ENCODE results near the gene MDFIC. TPM values are rescaled to one million over a fixed set of nuclear protein-coding genes. Genes with fewer than 3 reads are reported as not detected.
A peak's percentile ranks its signal among the peaks of the same experiment; 100 is the strongest.

MDFIC gene
- total RNA-seq, 2 donors from 2014 or later: 22.9 to 29.3 TPM

DNA sequence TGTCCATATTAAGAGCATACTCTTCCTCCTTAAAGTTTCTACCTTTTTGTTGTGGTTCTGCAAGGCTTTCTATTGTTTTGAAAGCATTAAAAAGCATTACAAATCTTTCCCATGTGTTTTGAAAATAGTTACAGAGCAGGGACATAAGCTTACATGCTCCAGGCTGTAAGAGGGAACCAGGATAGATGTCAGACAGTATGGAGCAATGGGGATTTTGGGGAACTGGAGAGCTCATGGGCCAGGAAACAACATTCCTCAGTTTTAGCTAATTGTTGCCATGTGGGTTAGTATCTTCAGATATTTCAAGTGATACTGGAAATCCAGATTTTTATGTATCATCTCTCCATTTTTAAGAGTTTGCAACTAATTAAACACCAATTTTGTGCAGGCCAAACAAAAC is 3.5 kb downstream of the MDFIC start:
- Histone ChIP-seq H3K27me3 (replicated peaks; ENCODE audit: insufficient read depth) (no peaks in the 10 kb centered on the region), H3K4me3 (peak overlapping the region; percentile 11), H3K36me3 (no peaks in the 10 kb centered on the region), H3K9me3 (no peaks in the 10 kb centered on the region), H3K27ac (no peak overlapping the region), H3K4me1 (ENCODE audit: control insufficient read depth in 1 of 2, low read depth in 2 of 2) (peaks cover 31 to 34% of the 10 kb centered on the region in 2 donors)
- ATAC-seq (ENCODE audit: insufficient number of reproducible peaks, low FRiP score, low read depth) (no peak), DNase-seq (ENCODE audit: low spot score) (no peak)
- TF ChIP-seq, protein P1, sequence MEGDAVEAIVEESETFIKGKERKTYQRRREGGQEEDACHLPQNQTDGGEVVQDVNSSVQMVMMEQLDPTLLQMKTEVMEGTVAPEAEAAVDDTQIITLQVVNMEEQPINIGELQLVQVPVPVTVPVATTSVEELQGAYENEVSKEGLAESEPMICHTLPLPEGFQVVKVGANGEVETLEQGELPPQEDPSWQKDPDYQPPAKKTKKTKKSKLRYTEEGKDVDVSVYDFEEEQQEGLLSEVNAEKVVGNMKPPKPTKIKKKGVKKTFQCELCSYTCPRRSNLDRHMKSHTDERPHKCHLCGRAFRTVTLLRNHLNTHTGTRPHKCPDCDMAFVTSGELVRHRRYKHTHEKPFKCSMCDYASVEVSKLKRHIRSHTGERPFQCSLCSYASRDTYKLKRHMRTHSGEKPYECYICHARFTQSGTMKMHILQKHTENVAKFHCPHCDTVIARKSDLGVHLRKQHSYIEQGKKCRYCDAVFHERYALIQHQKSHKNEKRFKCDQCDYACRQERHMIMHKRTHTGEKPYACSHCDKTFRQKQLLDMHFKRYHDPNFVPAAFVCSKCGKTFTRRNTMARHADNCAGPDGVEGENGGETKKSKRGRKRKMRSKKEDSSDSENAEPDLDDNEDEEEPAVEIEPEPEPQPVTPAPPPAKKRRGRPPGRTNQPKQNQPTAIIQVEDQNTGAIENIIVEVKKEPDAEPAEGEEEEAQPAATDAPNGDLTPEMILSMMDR (IDR thresholded peaks at IDR 0.05): no peak

DNA sequence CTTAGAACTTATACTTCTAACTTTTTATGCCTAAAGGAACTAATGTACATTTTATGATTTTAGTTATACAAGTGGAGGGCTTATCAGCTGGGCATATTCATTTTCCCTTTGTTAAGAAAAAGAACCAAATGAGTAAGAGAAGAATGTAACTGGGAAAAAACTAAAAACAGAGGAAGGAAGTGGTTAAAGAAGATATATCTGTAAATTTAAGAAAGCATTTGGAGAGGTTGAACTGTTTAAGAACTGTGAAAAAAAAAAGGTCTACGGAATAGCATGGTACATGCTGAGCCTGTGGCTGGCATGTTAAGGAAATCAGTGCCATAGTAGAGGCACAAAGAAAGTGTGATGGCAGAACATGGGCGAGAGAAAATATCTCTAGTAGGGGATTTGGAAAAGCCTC is 6.2 kb downstream of the MDFIC start:
- Histone ChIP-seq H3K4me1 (ENCODE audit: control insufficient read depth in 1 of 2, low read depth in 2 of 2) (peaks cover 44 to 49% of the 10 kb centered on the region in 2 donors), H3K36me3 (no peaks in the 10 kb centered on the region), H3K27me3 (replicated peaks; ENCODE audit: insufficient read depth) (no peaks in the 10 kb centered on the region), H3K9me3 (no peaks in the 10 kb centered on the region), H3K4me3 (no peak overlapping the region), H3K27ac (no peak overlapping the region)
- ATAC-seq (ENCODE audit: insufficient number of reproducible peaks, low FRiP score, low read depth): no peak
- DNase-seq (ENCODE audit: low spot score): no peak
- TF ChIP-seq, protein P1 (IDR thresholded peaks at IDR 0.05): no peak

DNA sequence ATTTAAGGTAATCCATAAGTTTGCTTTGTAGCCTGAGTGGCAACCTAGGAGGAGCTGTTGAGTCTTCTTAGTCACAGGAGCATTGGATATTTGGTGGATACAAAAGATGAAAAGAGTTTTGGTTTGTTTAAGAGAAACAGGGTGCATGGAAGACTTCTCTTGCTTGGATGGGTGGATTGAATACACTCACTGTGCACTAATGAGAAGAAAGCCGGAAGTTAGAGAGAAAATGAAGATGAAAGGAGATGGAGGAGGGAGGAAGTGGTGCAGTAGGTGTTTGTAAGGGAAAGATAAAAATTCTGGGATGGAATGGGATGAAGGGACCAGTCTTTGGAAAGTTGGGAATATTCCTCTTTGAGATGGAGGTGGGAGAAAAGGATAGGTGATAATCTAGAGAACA is 7.7 kb downstream of the MDFIC start:
- no peak overlapping the region for H3K27ac ChIP-seq
- DNase-seq (ENCODE audit: low spot score) (no peak), ATAC-seq (ENCODE audit: insufficient number of reproducible peaks, low FRiP score, low read depth) (no peak)

DNA sequence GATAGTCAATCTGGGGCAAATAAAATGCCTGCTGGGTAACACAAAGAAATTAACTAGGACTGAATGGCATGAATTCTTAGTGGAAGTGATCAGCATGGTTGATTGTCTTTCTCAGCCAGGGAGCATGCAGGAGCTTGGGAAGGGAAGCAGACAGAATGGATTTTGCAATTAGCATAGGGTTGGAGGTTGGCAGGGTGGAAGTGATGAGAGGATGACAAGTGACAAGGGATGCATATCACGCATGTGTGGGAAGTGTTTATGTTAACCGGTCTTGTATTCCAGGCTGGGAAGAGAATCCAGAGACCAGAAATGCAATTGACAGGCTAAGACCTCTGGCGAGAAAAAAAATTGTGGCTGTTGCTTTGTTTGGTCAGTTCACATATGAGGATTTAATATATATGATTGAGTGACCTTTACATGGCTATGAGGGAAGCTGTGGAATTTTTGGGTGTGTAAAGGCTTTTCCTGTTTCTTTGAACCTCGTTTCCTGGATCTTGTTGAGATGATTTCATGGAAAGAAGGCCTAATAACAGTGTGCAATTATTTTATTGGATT is 8.3 kb downstream of the MDFIC start:
- no peak overlapping the region for H3K4me3 ChIP-seq
- ATAC-seq (ENCODE audit: insufficient number of reproducible peaks, low FRiP score, low read depth): no peak
- TF ChIP-seq, protein P1 (IDR thresholded peaks at IDR 0.05): no peak
- no peak overlapping the region for H3K27ac ChIP-seq
- DNase-seq (ENCODE audit: low spot score): no peak
- no peaks in the 10 kb centered on the region for H3K27me3 ChIP-seq (replicated peaks; ENCODE audit: insufficient read depth)
- H3K36me3 ChIP-seq: no peaks in the 10 kb centered on the region
- no peaks in the 10 kb centered on the region for H3K9me3 ChIP-seq
- peaks cover 43 to 44% of the 10 kb centered on the region in 2 donors for H3K4me1 ChIP-seq (ENCODE audit: control insufficient read depth in 1 of 2, low read depth in 2 of 2)

More for the DNA sequence above, 7.7 kb downstream of the MDFIC start:
- H3K36me3 ChIP-seq: no peaks in the 10 kb centered on the region
- H3K4me3 ChIP-seq: no peak overlapping the region
- TF ChIP-seq, protein P1 (IDR thresholded peaks at IDR 0.05): no peak
- no peaks in the 10 kb centered on the region for H3K9me3 ChIP-seq
- peaks cover 39 to 49% of the 10 kb centered on the region in 2 donors for H3K4me1 ChIP-seq (ENCODE audit: control insufficient read depth in 1 of 2, low read depth in 2 of 2)
- no peaks in the 10 kb centered on the region for H3K27me3 ChIP-seq (replicated peaks; ENCODE audit: insufficient read depth)

DNA sequence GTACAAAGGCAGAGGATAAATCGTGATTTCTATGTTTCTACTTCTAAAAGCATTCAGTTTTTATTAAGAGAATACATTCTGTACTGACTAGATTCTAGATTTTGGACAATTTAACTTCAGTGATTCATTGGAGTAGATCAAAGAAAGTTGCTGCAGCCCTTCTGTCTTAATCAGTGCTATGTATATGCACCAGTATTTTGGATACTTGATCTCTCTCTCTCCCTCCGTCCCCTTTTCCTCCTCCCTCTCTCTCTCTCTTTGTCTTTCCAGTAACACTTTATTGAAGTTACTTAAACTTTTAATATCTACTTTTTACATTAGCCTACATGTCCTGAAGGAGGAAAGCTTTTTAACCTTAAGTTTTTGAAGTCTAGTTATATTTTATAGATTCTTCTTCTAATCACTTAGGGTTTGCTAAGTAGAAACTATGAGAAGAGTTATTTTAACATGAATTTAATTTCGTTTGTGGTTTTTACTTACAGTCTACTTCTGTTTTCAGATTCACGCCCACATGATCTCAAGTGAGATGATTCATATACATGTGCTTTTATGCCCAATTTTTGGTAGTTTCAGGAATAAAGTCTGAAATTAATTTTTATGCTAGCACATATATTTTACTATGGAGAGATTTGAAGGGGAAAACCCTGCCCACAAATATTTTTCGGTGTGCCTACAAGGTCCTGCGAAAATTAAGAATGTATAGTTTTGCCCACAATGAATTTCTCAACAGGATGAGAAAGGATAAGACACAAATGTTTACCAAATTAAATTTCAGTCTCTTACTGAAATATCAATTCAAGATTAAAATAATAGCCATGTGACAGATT is 9.1 kb downstream of the MDFIC start:
- no peak overlapping the region for H3K4me3 ChIP-seq
- no peaks in the 10 kb centered on the region for H3K9me3 ChIP-seq
- peaks cover 42 to 46% of the 10 kb centered on the region in 2 donors for H3K4me1 ChIP-seq (ENCODE audit: control insufficient read depth in 1 of 2, low read depth in 2 of 2)
- ATAC-seq (ENCODE audit: insufficient number of reproducible peaks, low FRiP score, low read depth) (no peak), DNase-seq (ENCODE audit: low spot score) (no peak)
- H3K27me3 ChIP-seq (replicated peaks; ENCODE audit: insufficient read depth): no peaks in the 10 kb centered on the region
- TF ChIP-seq, protein P1 (IDR thresholded peaks at IDR 0.05): no peak
- H3K27ac ChIP-seq: no peak overlapping the region
- H3K36me3 ChIP-seq: no peaks in the 10 kb centered on the region
